ENCODE measurements around the gene TRABD.

The TRABD gene

GRCh38 chr22:50232481-50233151 lies 46.9 kb downstream of the TRABD start:
- no peak for TF ChIP-seq CTCF (conservative IDR thresholded peaks at IDR 0.05)
- no peak overlapping the region for H3K27ac ChIP-seq

- TF ChIP-seq CTCF (conservative IDR thresholded peaks at IDR 0.05): no peak
- H3K27ac ChIP-seq: no peak overlapping the region
These were observed 47.5 kb downstream of the TRABD start for GRCh38 chr22:50233223-50233622.

- peak; percentile 71 for TF ChIP-seq CTCF (conservative IDR thresholded peaks at IDR 0.05)
- no peak overlapping the region for H3K27ac ChIP-seq
These were observed 51.2 kb downstream of the TRABD start for GRCh38 chr22:50236731-50237409.

- no peak for TF ChIP-seq CTCF (conservative IDR thresholded peaks at IDR 0.05)
These were observed 53.0 kb downstream of the TRABD start for GRCh38 chr22:50238755-50239154.

GRCh38 chr22:50242406-50242949 lies 56.8 kb downstream of the TRABD start:
- H3K27ac ChIP-seq: peak overlapping the region; percentile 80; the same call in 1 of the 2 replicates

More at GRCh38 chr22:50238755-50239154, 53.0 kb downstream of the TRABD start:
- H3K27ac ChIP-seq: no peak overlapping the region

GRCh38 chr22:50243685-50244419 lies 58.1 kb downstream of the TRABD start:
- peak overlapping the region; percentile 80 for H3K27ac ChIP-seq
- TF ChIP-seq CTCF (conservative IDR thresholded peaks at IDR 0.05): no peak

More at GRCh38 chr22:50242406-50242949, 56.8 kb downstream of the TRABD start:
- TF ChIP-seq CTCF (conservative IDR thresholded peaks at IDR 0.05): no peak

Data from VCaP (cell line).